Left lung (tissue), 10 donors: ENCODE data around the gene FAM181A. TPM values are rescaled to one million over a fixed set of nuclear protein-coding genes. Genes with fewer than 3 reads are reported as not detected.

Experiments
- ATAC-seq: fragments of 200-7000 bp; cut with Tn5 transposase; one replicate; pipeline ENCODE4 v1.9.1; 2020; ENCODE audit warnings: moderate library complexity
- DNase-seq, 4 donors: peaks; one replicate each; pipeline ENCODE4 v3.0.0-alpha.2; 2013 to 2020
- H3K27ac ChIP-seq, 2 donors: fragments of 200-600 bp; sonication (generic) in 1 of 2; one replicate each; pipeline versions ENCODE4 v1.5.0 to v1.8.0; 2020 to 2021
- H3K27me3 ChIP-seq, 2 donors: fragments of 200-600 bp; sonication (generic) in 1 of 2; one replicate each; pipeline versions ENCODE4 v1.5.0 to v1.8.0; 2020 to 2021
- H3K36me3 ChIP-seq, 2 donors: fragments of 200-600 bp; sonication (generic) in 1 of 2; one replicate each; pipeline versions ENCODE4 v1.5.0 to v1.8.0; 2020 to 2021
- H3K4me1 ChIP-seq, 2 donors: fragments of 200-600 bp; one replicate each; pipeline ENCODE4 v1.8.0; 2021
- H3K4me3 ChIP-seq, 2 donors: fragments of 200-600 bp; sonication (generic) in 1 of 2; one replicate each; pipeline versions ENCODE4 v1.5.0 to v1.8.0; 2020 to 2021; ENCODE audit warnings: mild to moderate bottlenecking in 1 of 2
- H3K9me3 ChIP-seq, 2 donors: fragments of 200-600 bp; sonication (generic) in 1 of 2; one replicate each; pipeline versions ENCODE4 v1.5.0 to v1.8.0; 2020 to 2021
- intact Hi-C, 2 donors: fragments of 100-400 bp; cut with DNase I; formaldehyde crosslinking; loops; one replicate each; pipeline versions ENCODE4 v1.11.2 to v1.14.2; 2022
- polyA plus RNA-seq, 6 donors: library from polyadenylated mRNA; unstranded; fragments of 120-200 nt; gene quantifications; one replicate each; pipeline ENCODE4 v1.2.1, GENCODE V29; 2013; ENCODE audit not compliant: insufficient read length in 6 of 6
- total RNA-seq, 2 donors: library from RNA; stranded (reverse); fragmentation: NEBNext Ultra II Directional; extraction: Animal tissue kit (Norgen Biotek cat#: 25700); gene quantifications; one replicate each; pipeline ENCODE4 v1.2.1, GENCODE V29; 2021
- TF ChIP-seq, protein P1 (sequence below), 2 donors: fragments of 200-600 bp; sonication (generic) in 1 of 2; IDR thresholded peaks; one replicate each; pipeline versions ENCODE4 v1.5.0 to v1.8.0; 2021; ENCODE audit warnings: antibody characterized with exemption in 2 of 2
- donor health status: DM: no; HTN: yes; CAD: no.
- donor health status: DM: no; HTN: no; CAD: no.

The FAM181A gene
- total and polyA plus RNA-seq, 8 donors: 0.10 to 1.1 (median 0.37) TPM; not detected in 2

GRCh38 chr14:93915800-93916199 lies 11.3 kb upstream of the FAM181A start:
- intact Hi-C loops: no loop called here
- no peak for ATAC-seq
- no peak for DNase-seq
- TF ChIP-seq, protein P1, sequence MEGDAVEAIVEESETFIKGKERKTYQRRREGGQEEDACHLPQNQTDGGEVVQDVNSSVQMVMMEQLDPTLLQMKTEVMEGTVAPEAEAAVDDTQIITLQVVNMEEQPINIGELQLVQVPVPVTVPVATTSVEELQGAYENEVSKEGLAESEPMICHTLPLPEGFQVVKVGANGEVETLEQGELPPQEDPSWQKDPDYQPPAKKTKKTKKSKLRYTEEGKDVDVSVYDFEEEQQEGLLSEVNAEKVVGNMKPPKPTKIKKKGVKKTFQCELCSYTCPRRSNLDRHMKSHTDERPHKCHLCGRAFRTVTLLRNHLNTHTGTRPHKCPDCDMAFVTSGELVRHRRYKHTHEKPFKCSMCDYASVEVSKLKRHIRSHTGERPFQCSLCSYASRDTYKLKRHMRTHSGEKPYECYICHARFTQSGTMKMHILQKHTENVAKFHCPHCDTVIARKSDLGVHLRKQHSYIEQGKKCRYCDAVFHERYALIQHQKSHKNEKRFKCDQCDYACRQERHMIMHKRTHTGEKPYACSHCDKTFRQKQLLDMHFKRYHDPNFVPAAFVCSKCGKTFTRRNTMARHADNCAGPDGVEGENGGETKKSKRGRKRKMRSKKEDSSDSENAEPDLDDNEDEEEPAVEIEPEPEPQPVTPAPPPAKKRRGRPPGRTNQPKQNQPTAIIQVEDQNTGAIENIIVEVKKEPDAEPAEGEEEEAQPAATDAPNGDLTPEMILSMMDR (IDR thresholded peaks at IDR 0.05): no peak
- no peak overlapping the region for H3K4me3 ChIP-seq
- H3K27ac ChIP-seq: no peak overlapping the region
- H3K27me3 ChIP-seq: peaks cover 0 to 5% of the 10 kb centered on the region in 2 donors
- H3K4me1 ChIP-seq: no peaks in the 10 kb centered on the region
- H3K36me3 ChIP-seq: no peaks in the 10 kb centered on the region
- no peaks in the 10 kb centered on the region for H3K9me3 ChIP-seq

DNA sequence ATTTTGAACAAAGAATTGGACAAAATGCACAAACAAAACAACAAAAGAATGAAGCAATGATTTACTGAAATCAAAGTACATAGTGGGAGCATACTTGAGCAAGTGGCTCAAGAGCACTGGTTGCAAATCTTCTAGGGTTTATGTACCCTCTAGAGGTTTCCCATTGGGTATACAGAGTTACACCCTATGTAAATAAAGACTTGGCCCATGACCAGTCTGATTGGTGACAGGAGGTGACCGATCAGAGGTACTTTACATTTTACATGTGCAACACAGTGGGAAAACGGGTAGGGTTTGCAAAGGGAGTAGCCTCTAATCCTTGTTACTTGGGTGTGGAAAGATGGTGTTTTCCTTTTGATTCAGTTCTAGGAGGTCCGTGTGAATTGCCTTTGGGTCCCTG lies 10.6 kb upstream of the FAM181A start:
- DNase-seq: peak in 1 of 4 donors; percentile 19
- H3K27me3 ChIP-seq: peaks cover 0 to 5% of the 10 kb centered on the region in 2 donors
- no peaks in the 10 kb centered on the region for H3K4me1 ChIP-seq
- no peaks in the 10 kb centered on the region for H3K36me3 ChIP-seq
- intact Hi-C loops: no loop called here
- TF ChIP-seq, protein P1 (IDR thresholded peaks at IDR 0.05): no peak
- peak; percentile 78 for ATAC-seq
- H3K4me3 ChIP-seq: no peak overlapping the region
- no peaks in the 10 kb centered on the region for H3K9me3 ChIP-seq
- H3K27ac ChIP-seq: no peak overlapping the region

DNA sequence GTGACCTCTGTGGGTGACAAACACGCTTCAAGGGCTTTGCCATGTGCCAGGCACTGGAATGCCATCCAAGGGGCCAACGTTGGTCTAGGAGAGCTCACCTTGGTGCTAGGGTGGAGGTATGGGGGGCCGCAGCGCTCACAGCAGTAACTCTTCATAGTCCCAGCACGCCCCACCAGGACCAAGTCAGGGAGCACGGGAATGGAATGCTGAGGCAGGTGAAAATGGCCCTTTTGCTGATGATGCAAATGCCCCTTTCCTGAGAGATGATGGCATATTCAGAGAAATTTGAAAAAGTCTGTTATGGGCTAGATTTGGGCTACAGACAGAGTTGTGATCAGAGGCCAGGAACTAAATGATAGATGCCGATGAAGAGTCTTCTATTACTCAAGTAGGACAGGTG lies 10.0 kb upstream of the FAM181A start:
- TF ChIP-seq, protein P1 (IDR thresholded peaks at IDR 0.05): no peak
- peak in 1 of 4 donors; percentile 43 for DNase-seq
- H3K4me3 ChIP-seq: no peak overlapping the region
- ATAC-seq: no peak
- peaks cover 0 to 5% of the 10 kb centered on the region in 2 donors for H3K27me3 ChIP-seq
- no peaks in the 10 kb centered on the region for H3K4me1 ChIP-seq
- no peaks in the 10 kb centered on the region for H3K36me3 ChIP-seq
- no peaks in the 10 kb centered on the region for H3K9me3 ChIP-seq
- H3K27ac ChIP-seq: no peak overlapping the region
- intact Hi-C loops: no loop called here

GRCh38 chr14:93921001-93921806 lies 5.9 kb upstream of the FAM181A start:
- ATAC-seq: no peak

GRCh38 chr14:93923626-93924025 lies 3.5 kb upstream of the FAM181A start:
- TF ChIP-seq, protein P1 (IDR thresholded peaks at IDR 0.05): no peak
- intact Hi-C loops: no loop called here
- no peak for ATAC-seq
- H3K4me1 ChIP-seq: no peaks in the 10 kb centered on the region
- no peaks in the 10 kb centered on the region for H3K9me3 ChIP-seq
- no peaks in the 10 kb centered on the region for H3K36me3 ChIP-seq
- no peak overlapping the region for H3K27ac ChIP-seq
- no peak overlapping the region for H3K4me3 ChIP-seq
- no peak for DNase-seq
- H3K27me3 ChIP-seq: no peaks in the 10 kb centered on the region

More at GRCh38 chr14:93921001-93921806, 5.9 kb upstream of the FAM181A start:
- peak in 1 of 4 donors; percentile 46 for DNase-seq
- H3K4me1 ChIP-seq: no peaks in the 10 kb centered on the region
- H3K9me3 ChIP-seq: no peaks in the 10 kb centered on the region
- no peaks in the 10 kb centered on the region for H3K36me3 ChIP-seq
- H3K27me3 ChIP-seq: peaks cover 0 to 5% of the 10 kb centered on the region in 2 donors
- TF ChIP-seq, protein P1 (IDR thresholded peaks at IDR 0.05): no peak
- H3K4me3 ChIP-seq: no peak overlapping the region
- intact Hi-C loops: no loop called here
- no peak overlapping the region for H3K27ac ChIP-seq
